NB4 (cell line): ENCODE results near the gene LAMA1.
A peak's percentile ranks its signal among the peaks of the same experiment; 100 is the strongest.

ENCODE experiments used
- DNase-seq: peaks from one replicate; pipeline ENCODE4 v3.0.0; 2010; ENCODE audit warnings: low read depth
- H3K4me3 ChIP-seq: one replicate; pipeline ENCODE4 v1.5.1; 2011; ENCODE audit warnings: mild to moderate bottlenecking, low read depth, low read length, moderate library complexity
- MYC ChIP-seq: IDR thresholded peaks from 2 replicates; pipeline ENCODE4 v1.6.1; 2011; ENCODE audit warnings: low read depth, low read length
- POLR2A ChIP-seq: IDR thresholded peaks from 2 replicates; pipeline ENCODE4 v1.6.1; 2011; ENCODE audit warnings: mild to moderate bottlenecking; ENCODE audit not compliant: insufficient read length; ENCODE audit errors: extremely low read depth
- TF ChIP-seq, protein P1 (sequence below): IDR thresholded peaks from 2 replicates; pipeline ENCODE4 v1.6.1; 2011; ENCODE audit warnings: low read depth, low read length
- TF ChIP-seq, protein P2 (sequence below): IDR thresholded peaks from one replicate; pipeline ENCODE4 v1.5.1; 2012; ENCODE audit warnings: low read depth, low read length

The LAMA1 gene

DNA sequence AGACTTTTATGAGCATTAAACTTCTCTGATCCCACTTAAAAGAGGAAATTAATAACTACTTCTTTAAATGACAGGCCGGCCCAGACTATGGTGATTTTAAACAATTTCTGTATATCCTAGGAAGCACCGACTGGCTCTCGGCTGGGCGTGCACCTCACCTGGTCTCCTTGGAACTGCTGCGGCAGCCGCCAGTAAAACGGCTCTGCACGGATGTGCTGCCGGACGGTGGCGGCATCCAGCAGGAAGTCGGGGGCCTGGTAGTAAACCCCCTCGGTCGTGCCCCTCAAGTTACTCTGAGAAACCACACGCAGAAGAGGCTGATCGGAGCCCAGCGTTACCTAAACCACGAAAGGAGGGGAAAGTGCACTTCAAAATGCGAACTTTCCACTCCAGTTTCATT is 106.5 kb downstream of the LAMA1 start:
- TF ChIP-seq POLR2A (no peak), MYC (no peak)
- TF ChIP-seq, protein P1, sequence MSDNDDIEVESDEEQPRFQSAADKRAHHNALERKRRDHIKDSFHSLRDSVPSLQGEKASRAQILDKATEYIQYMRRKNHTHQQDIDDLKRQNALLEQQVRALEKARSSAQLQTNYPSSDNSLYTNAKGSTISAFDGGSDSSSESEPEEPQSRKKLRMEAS, result no peak
- TF ChIP-seq, protein P2, sequence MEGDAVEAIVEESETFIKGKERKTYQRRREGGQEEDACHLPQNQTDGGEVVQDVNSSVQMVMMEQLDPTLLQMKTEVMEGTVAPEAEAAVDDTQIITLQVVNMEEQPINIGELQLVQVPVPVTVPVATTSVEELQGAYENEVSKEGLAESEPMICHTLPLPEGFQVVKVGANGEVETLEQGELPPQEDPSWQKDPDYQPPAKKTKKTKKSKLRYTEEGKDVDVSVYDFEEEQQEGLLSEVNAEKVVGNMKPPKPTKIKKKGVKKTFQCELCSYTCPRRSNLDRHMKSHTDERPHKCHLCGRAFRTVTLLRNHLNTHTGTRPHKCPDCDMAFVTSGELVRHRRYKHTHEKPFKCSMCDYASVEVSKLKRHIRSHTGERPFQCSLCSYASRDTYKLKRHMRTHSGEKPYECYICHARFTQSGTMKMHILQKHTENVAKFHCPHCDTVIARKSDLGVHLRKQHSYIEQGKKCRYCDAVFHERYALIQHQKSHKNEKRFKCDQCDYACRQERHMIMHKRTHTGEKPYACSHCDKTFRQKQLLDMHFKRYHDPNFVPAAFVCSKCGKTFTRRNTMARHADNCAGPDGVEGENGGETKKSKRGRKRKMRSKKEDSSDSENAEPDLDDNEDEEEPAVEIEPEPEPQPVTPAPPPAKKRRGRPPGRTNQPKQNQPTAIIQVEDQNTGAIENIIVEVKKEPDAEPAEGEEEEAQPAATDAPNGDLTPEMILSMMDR, result no peak
- H3K4me3 ChIP-seq, result no peak overlapping the region
- no peak for DNase-seq

DNA sequence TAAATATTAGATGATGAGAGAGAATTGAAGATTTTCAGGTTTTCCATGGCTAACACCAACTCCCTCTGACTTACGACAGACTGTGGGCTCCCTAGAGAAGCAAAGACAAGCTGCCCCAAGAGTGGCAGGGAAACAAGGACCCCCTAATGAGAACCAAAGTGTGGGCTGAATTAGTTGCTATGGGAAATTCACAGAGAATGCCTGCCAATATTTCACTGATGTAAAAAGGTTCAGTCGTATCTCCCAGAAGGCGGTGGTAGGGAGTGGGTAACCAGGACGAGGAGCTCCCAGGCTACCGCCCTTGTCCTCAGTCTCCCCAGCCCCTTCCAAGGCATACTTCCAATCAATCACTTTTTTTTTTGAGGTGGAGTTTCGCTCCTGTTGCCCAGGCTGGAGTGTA is 113.6 kb downstream of the LAMA1 start:
- H3K4me3 ChIP-seq, result no peak overlapping the region
- no peak for DNase-seq
- TF ChIP-seq POLR2A (no peak), MYC (no peak)
- TF ChIP-seq, protein P1, result no peak
- TF ChIP-seq, protein P2, result no peak

DNA sequence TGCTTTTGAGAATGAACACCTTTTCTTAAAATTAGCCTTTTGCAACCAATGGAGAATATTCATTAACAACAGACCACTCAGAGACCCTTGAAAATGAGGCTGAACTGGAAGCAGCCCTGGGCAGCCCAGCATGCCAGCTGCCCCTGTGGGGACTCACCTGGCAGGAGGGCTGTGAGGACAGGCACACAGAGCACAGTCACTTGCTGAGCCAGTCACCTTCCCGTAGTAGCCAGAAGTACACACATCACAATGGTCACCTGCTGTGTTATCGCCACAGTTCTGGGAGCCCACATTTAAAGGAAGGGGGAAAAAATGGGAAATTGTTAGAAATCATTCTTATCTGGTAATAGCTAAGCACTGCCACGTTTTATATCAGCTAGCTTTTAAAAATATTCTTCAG is 115.5 kb downstream of the LAMA1 start:
- H3K4me3 ChIP-seq, result no peak overlapping the region
- TF ChIP-seq, protein P2, result no peak
- TF ChIP-seq, protein P1, result no peak
- no peak for TF ChIP-seq MYC
- TF ChIP-seq POLR2A, result no peak
- DNase-seq, result no peak

DNA sequence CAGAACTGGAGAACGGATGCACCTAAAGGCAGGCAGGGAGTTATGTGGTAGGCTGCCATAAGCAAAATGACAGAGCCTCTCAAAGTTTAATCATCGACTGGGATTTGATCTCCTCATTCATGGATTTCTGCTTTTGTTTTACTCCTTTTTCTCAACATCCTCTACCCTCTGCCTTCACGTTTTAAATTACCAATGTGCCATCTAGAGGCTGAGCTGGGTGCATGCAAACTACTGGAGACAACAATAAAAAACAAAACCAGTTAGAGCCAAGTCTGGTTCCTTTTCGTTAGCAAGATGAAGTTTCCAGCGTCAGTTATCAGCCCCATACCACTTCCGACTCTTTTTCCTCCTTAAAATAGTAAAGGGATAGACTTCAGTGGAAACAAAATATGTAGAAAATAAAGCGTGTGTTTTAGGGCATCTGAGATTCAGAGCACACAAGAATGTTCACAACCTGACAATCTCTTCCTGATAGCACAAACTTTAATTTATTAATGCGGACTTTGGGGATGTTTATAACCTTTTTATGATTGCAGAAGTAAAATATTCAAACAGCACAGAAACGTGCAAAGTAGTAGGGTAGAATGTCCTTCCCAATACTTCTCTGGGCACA is 117.0 kb downstream of the LAMA1 start:
- TF ChIP-seq, protein P2, result peak; percentile 50
- no peak for TF ChIP-seq MYC
- no peak overlapping the region for H3K4me3 ChIP-seq
- peak; percentile 24 for DNase-seq

DNA sequence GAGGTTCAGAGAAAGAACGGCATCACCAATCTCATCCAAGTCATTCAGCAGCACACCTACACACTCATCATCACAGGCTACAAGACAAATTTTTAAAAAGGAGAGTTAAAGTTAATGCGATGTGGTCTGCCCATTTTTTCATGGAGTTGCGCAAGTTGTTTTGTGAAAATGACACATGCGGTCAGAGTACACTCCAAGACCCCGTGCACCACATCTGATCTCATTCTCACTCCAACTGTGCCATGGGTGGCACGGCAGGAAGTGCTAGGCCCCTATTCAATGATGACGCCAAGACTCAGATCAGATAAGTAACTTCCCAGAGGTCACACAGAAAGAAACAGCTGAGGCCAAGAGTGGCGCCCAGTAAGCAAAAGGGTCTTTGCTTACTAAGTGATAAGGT is 119.8 kb downstream of the LAMA1 start:
- DNase-seq, result peak; percentile 48
- H3K4me3 ChIP-seq, result no peak overlapping the region
- TF ChIP-seq POLR2A, result no peak
- TF ChIP-seq, protein P2, result no peak
- TF ChIP-seq, protein P1, result no peak
- TF ChIP-seq MYC, result no peak
